Gastrocnemius medialis (tissue), 4 donors: ENCODE measurements around the gene RETREG2. TPM values are rescaled to one million over a fixed set of nuclear protein-coding genes. Genes with fewer than 3 reads are reported as not detected.

ENCODE experiments used
- ATAC-seq, 2 donors: fragments of 150-250 bp; one replicate each; pipeline ENCODE4 v1.9.1; 2016
- DNase-seq, 2 donors: peaks; one replicate each; pipeline ENCODE4 v3.0.0-alpha.2; 2019
- H3K27ac ChIP-seq, 4 donors: fragments of 200-600 bp; sonication (generic); 1 replicate in 1 of 4; 2 replicates in 3 of 4; pipeline ENCODE4 v1.5.1; 2016 to 2018; ENCODE audit warnings: mild to moderate bottlenecking in 2 of 4, moderate library complexity in 1 of 4
- H3K27me3 ChIP-seq, 3 donors: fragments of 200-600 bp; sonication (generic) in 2 of 3; 1 replicate in 1 of 3; 2 replicates in 2 of 3; pipeline versions ENCODE4 v1.5.1 to v1.6.0; 2016 to 2019; ENCODE audit warnings: mild to moderate bottlenecking in 1 of 3, moderate library complexity in 1 of 3
- H3K36me3 ChIP-seq, 2 donors: fragments of 200-600 bp; sonication (generic) in 1 of 2; one replicate each; pipeline ENCODE4 v1.5.1; 2017 to 2018
- H3K4me1 ChIP-seq, 2 donors: fragments of 200-600 bp; sonication (generic) in 1 of 2; one replicate each; pipeline ENCODE4 v1.5.1; 2016 to 2017; ENCODE audit warnings: mild to moderate bottlenecking in 2 of 2
- H3K4me3 ChIP-seq, 4 donors: fragments of 200-600 bp; sonication (generic) in 3 of 4; 1 replicate in 1 of 4; 2 replicates in 3 of 4; pipeline ENCODE4 v1.5.1; 2016 to 2019; ENCODE audit warnings: mild to moderate bottlenecking in 2 of 4
- H3K9me3 ChIP-seq, 3 donors: fragments of 200-600 bp; sonication (generic) in 2 of 3; 1 replicate in 1 of 3; 2 replicates in 2 of 3; pipeline ENCODE4 v1.5.1; 2016 to 2019
- POLR2A ChIP-seq, 2 donors: fragments of 450-650 bp; IDR thresholded peaks; one replicate each; pipeline ENCODE4 v1.6.1; 2017; ENCODE audit warnings: antibody characterized with exemption in 2 of 2, mild to moderate bottlenecking in 2 of 2, moderate library complexity in 2 of 2
- in situ Hi-C, 4 donors: fragments of 200-750 bp; cut with MboI; loops; one replicate each; pipeline versions ENCODE4 v1.15.0 to v1.8.0; 2017; ENCODE audit warnings: low sequenced_read_pairs in 4 of 4
- intact Hi-C: fragments of 100-400 bp; cut with DNase I; formaldehyde crosslinking; loops from one replicate; pipeline ENCODE4 v1.15.1; 2023; ENCODE audit warnings: low total_unique reads
- total RNA-seq, 4 donors: library from RNA; depleted of rRNA; stranded (reverse); fragments of >200 nt; gene quantifications; one replicate each; pipeline versions ENCODE4 v1.1.0 to v1.2.3, GENCODE V29; 2016
- TF ChIP-seq, protein P1 (sequence below), 5 experiments: fragments of 450-650 bp in 3 of 5; fragments of 200-600 bp in 2 of 5; sonication (generic) in 2 of 5; IDR thresholded peaks in 4 of 5; conservative IDR thresholded peaks in 1 of 5; 1 replicate in 4 of 5; 2 replicates in 1 of 5; pipeline ENCODE4 v1.5.1; 2016 to 2019; ENCODE audit warnings: antibody characterized with exemption in 5 of 5, mild to moderate bottlenecking in 3 of 5, moderate library complexity in 3 of 5

RETREG2 gene
- total RNA-seq, 4 donors from 2014 or later: 39.8 to 57.2 (median 44.9) TPM

DNA sequence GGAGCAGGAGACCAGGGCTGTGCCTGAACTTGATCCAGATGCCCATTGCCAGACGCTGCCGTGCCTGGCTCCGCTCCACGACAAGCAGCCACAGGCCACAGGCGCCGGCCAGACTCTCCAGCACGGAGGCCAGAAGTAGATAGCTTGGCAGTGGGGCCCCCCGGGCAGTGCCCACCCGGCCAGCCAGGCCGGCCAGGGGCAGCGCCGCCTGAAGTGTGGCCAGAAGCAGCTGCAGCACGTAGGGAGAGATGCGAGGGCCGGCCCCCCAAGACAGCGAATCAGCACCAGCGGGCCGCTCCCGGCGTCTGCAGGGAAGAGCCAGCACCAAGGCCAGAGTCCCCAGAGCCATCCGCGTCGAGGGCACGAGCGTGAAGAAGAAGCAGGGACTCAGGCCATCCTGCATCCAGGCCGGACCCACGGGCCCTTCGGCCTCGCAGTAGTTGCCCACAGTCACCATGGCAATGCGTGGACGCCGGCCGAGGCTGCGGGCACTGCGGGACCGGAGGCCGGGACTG lies 40.2 kb downstream of the RETREG2 start:
- TF ChIP-seq, protein P1, sequence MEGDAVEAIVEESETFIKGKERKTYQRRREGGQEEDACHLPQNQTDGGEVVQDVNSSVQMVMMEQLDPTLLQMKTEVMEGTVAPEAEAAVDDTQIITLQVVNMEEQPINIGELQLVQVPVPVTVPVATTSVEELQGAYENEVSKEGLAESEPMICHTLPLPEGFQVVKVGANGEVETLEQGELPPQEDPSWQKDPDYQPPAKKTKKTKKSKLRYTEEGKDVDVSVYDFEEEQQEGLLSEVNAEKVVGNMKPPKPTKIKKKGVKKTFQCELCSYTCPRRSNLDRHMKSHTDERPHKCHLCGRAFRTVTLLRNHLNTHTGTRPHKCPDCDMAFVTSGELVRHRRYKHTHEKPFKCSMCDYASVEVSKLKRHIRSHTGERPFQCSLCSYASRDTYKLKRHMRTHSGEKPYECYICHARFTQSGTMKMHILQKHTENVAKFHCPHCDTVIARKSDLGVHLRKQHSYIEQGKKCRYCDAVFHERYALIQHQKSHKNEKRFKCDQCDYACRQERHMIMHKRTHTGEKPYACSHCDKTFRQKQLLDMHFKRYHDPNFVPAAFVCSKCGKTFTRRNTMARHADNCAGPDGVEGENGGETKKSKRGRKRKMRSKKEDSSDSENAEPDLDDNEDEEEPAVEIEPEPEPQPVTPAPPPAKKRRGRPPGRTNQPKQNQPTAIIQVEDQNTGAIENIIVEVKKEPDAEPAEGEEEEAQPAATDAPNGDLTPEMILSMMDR (IDR thresholded peaks at IDR 0.05 in 4 of 5, conservative IDR thresholded peaks at IDR 0.05 in 1 of 5): no peak
- TF ChIP-seq POLR2A (IDR thresholded peaks at IDR 0.05): peak in 1 of 2 donors; percentile 55

DNA sequence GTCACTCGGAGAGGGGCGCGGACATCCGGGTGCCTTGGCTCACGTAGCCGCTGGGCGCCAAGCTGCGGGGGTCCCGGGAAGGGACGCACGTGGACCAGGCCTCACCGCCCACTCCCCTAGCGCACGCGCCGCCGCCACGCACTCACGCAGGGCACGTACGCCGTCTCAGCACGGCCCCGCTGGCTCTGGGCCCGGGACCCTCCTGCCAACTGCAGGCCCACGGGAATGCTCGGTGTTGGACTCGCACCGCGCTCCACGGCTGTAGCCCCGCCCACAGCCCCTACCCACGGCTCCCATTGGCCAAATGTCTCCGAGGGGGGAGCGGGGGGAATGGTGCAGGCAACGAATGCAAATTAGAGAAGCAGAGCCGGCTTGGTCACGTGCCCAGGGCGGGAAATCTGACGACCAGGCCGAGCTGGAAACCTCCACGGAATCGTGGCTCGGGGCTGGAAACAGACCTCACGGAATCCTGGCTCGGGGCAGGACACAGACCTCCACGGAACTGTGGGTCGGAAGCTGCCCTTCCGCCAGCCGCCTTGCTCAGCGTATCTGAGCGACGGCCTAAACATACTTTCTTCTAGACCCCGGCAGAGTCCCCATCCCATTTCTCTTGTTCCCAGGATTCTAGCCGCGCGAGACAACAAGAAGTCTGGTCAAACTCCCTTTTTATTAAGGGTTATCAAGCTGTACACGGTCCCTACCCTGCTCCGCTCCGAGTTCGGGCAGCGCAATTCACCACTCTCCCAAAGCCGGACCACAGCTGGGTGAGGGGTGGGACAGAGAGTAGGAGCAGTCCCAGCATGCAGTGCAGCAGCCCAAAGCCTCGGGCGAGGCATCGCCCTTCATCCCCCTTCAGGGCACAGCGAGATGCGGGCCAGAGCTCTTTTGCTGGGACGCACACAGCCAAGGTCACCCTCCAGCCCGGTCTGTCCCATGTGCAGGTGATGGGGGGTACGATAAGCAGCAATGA lies 40.9 kb downstream of the RETREG2 start, which contains the start of gene ABCB6:
Gene ABCB6, minus strand, starts transcription at position 227 of the 970 bp plus-strand sequence. CDS start 285 bp downstream, outside the sequence.
- Histone ChIP-seq H3K27me3 (no peaks in the 10 kb centered on the region), H3K4me1 (peaks cover 19 to 29% of the 10 kb centered on the region in 2 donors), H3K9me3 (no peaks in the 10 kb centered on the region), H3K4me3 (peak within 1 kb of the TSS; percentile 55 to 74 (median 64)), H3K36me3 (peaks cover 5 to 69% of the 10 kb centered on the region in 2 donors), H3K27ac (peak within 1 kb of the TSS; percentile 87 to 99 (median 94))
- peak; percentile 54 to 78 for TF ChIP-seq POLR2A (IDR thresholded peaks at IDR 0.05)
- TF ChIP-seq, protein P1 (IDR thresholded peaks at IDR 0.05 in 4 of 5, conservative IDR thresholded peaks at IDR 0.05 in 1 of 5): no peak
- in situ Hi-C loops (no loop called here), intact Hi-C loops (loop anchor here (1.0 kb wide), 2 partner anchors 10 to 41 kb away; partner anchors contain the start of genes ANKZF1, ATG9A and RETREG2)
- ATAC-seq (peak; percentile 82 to 84), DNase-seq (peak; percentile 96 to 98)

More for the DNA sequence above, 40.2 kb downstream of the RETREG2 start:
- in situ Hi-C loops: no loop called here
- H3K4me3 ChIP-seq: peak overlapping the region; percentile 55 to 74 (median 64)
- H3K27me3 ChIP-seq: no peaks in the 10 kb centered on the region
- ATAC-seq: peak; percentile 71 to 72
- DNase-seq: peak; percentile 66 to 86
- intact Hi-C loops: loop anchor here (1.0 kb wide), 1 partner anchor 40 kb away; the partner anchor contains the start of gene RETREG2
- peak overlapping the region; percentile 87 to 99 (median 94) for H3K27ac ChIP-seq
- peaks cover 19 to 29% of the 10 kb centered on the region in 2 donors for H3K4me1 ChIP-seq
- H3K36me3 ChIP-seq: peaks cover 0 to 69% of the 10 kb centered on the region in 2 donors
- H3K9me3 ChIP-seq: no peaks in the 10 kb centered on the region

DNA sequence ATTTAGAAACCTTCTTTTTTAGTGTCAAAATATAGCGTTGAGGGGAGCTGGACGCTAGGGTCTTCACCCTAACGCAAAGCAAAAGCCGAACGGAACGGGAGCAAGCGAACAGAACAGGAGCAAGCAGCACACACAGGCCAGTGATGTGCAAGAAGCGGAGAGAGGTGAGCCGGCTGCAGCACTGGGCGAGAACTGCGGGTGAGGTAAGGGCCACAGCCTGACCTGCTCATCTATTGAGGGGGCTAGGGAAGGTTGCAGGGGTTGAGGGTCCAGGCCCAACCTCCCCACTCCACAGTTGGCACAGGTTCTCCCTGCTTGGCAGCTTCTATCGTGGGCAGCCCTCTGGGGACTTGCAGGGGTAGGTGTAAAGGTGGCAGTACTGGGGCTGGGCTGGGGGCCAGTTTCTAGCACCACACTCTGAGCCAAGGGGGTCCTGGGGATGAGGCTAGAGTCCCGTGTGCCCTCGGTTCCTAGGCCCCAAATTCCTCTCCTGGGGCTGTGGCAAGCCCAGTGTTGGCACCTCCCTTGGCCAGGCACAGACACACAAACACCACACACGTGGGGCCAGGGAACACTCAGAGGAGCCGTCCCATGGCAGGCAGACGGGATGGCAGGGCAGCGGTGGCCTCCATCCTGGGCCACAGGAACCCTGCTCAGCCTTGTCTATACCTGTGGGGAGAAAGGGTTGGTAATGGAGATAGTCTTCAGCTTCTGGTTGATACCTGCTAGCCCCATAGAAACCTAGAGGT lies 41.9 kb downstream of the RETREG2 start:
- intact Hi-C loops: loop anchor here (1.0 kb wide), 1 partner anchor 9 kb away; the partner anchor contains the start of genes ANKZF1 and ATG9A
- H3K36me3 ChIP-seq: peaks cover 9 to 69% of the 10 kb centered on the region in 2 donors
- H3K9me3 ChIP-seq: no peaks in the 10 kb centered on the region
- peak overlapping the region in 1 of 4 donors; percentile 74 for H3K4me3 ChIP-seq
- no peak for ATAC-seq
- H3K27ac ChIP-seq: peak overlapping the region; percentile 87 to 99 (median 94)
- no peaks in the 10 kb centered on the region for H3K27me3 ChIP-seq
- H3K4me1 ChIP-seq: peaks cover 19 to 29% of the 10 kb centered on the region in 2 donors
- DNase-seq: no peak
- in situ Hi-C loops: no loop called here
- TF ChIP-seq, protein P1 (IDR thresholded peaks at IDR 0.05 in 4 of 5, conservative IDR thresholded peaks at IDR 0.05 in 1 of 5): no peak
- TF ChIP-seq POLR2A (IDR thresholded peaks at IDR 0.05): no peak

DNA sequence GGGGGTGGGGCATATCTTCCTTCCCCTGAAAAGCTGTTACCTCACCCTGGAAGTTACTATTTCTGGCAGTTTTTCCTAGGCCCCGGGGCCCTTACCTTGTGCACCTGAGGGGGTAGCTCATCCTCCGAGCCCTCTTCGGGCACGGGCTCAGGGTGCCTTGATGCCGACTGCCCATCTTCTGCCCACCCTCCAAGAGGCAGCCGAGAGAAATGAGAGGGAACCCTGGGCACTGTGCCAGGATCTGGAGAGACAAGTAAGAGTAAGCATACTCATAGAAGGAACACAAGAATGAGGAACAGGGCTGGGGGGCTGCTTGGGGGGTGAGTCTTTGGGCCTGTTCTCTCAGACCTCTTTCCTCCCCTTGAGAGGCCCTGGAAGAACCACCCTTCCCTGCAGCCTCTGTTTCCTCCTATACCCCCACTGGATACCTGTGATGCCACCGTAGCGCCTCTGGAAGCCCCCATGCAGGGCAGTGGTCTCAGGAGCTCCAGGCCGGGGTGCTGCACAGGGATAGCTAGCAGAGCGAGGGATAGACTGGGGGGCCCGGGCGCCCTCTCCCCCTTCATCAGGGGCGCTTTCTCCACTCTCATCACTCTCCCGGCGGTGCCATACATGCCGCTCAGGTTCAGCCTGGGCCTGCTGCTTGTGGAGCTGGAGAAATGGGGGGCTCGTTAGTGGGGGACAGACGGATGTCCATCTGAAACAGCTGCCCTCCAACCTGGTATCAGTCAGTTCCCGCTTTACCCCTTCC lies 42.8 kb downstream of the RETREG2 start:
- H3K27ac ChIP-seq: peak overlapping the region in 2 of 4 donors; percentile 6 to 95
- H3K4me3 ChIP-seq: no peak overlapping the region
- intact Hi-C loops: no loop called here
- peaks cover 9 to 71% of the 10 kb centered on the region in 2 donors for H3K36me3 ChIP-seq
- H3K9me3 ChIP-seq: no peaks in the 10 kb centered on the region
- peaks cover 19 to 29% of the 10 kb centered on the region in 2 donors for H3K4me1 ChIP-seq
- no peaks in the 10 kb centered on the region for H3K27me3 ChIP-seq
- in situ Hi-C loops: no loop called here
- DNase-seq (no peak), ATAC-seq (no peak)
- TF ChIP-seq, protein P1 (IDR thresholded peaks at IDR 0.05 in 4 of 5, conservative IDR thresholded peaks at IDR 0.05 in 1 of 5): no peak
- TF ChIP-seq POLR2A (IDR thresholded peaks at IDR 0.05): no peak
